ENCODE measurements around the gene SPAG16. TPM values are rescaled to one million over a fixed set of nuclear protein-coding genes. Genes with fewer than 3 reads are reported as not detected.

SPAG16 gene
- total RNA-seq, 4 donors from 2014 or later = 34.1 to 59.3 (median 46.8) TPM

DNA sequence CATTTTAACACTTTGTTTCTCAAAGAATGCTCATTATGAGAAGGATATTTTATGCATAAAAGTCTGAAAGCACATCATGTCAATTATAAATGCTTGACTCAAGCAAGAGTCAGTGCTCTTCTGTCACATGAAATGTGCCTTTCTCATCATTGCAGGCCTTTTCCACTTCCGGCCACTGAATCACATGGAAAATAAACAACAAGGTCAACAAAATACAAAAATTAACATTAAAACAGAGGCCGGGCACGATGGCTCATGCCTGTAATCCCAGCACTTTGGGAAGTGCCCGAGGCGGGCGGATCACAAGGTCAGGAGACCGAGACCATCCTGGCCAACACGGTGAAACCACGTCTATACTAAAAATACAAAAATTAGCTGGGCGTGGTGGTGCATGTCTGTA, 480.6 kb downstream of the SPAG16 start:
- DNase-seq = no peak
- Histone ChIP-seq H3K27ac (no peak overlapping the region), H3K4me3 (replicated peaks in 1 of 3) (no peak overlapping the region), H3K36me3 (no peaks in the 10 kb centered on the region), H3K27me3 (no peaks in the 10 kb centered on the region), H3K9me3 (no peaks in the 10 kb centered on the region), H3K4me1 (no peaks in the 10 kb centered on the region)
- TF ChIP-seq, protein P1, sequence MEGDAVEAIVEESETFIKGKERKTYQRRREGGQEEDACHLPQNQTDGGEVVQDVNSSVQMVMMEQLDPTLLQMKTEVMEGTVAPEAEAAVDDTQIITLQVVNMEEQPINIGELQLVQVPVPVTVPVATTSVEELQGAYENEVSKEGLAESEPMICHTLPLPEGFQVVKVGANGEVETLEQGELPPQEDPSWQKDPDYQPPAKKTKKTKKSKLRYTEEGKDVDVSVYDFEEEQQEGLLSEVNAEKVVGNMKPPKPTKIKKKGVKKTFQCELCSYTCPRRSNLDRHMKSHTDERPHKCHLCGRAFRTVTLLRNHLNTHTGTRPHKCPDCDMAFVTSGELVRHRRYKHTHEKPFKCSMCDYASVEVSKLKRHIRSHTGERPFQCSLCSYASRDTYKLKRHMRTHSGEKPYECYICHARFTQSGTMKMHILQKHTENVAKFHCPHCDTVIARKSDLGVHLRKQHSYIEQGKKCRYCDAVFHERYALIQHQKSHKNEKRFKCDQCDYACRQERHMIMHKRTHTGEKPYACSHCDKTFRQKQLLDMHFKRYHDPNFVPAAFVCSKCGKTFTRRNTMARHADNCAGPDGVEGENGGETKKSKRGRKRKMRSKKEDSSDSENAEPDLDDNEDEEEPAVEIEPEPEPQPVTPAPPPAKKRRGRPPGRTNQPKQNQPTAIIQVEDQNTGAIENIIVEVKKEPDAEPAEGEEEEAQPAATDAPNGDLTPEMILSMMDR (IDR thresholded peaks at IDR 0.05) = no peak
- TF ChIP-seq POLR2A (IDR thresholded peaks at IDR 0.05) = no peak
- intact Hi-C loops (cut with DNase I) = no loop called here
- WGBS, 2 donors = 92 to 95% methylated on average over 10 of the region's 10 CpGs

DNA sequence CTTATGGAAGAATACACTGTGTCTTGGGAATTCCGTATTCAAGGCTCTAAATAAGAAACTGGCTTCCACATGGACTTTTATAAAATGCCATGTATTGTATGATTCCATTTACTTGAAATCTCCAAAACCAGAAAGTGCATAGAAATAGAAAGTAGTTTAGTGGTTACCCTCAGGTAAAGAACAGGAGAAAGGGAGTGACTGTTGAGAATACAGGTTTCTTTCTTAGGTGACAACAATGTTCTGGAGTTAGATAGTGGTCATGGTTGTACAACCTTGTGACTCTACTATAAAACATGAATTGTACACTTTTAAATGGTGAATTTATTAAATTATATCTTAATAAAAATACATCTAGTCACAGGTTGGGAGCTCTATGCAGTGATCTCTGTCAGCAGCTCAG, 481.8 kb downstream of the SPAG16 start:
- 91 to 92% methylated on average over 1 of the region's 1 CpG for WGBS, 2 donors
- H3K27ac ChIP-seq = no peak overlapping the region
- no peak overlapping the region for H3K4me3 ChIP-seq (replicated peaks in 1 of 3)
- no peaks in the 10 kb centered on the region for H3K9me3 ChIP-seq
- intact Hi-C loops (cut with DNase I) = no loop called here
- no peak for DNase-seq
- no peaks in the 10 kb centered on the region for H3K36me3 ChIP-seq
- H3K27me3 ChIP-seq = no peaks in the 10 kb centered on the region
- TF ChIP-seq POLR2A (IDR thresholded peaks at IDR 0.05) = no peak
- TF ChIP-seq, protein P1 (IDR thresholded peaks at IDR 0.05) = no peak
- no peaks in the 10 kb centered on the region for H3K4me1 ChIP-seq

DNA sequence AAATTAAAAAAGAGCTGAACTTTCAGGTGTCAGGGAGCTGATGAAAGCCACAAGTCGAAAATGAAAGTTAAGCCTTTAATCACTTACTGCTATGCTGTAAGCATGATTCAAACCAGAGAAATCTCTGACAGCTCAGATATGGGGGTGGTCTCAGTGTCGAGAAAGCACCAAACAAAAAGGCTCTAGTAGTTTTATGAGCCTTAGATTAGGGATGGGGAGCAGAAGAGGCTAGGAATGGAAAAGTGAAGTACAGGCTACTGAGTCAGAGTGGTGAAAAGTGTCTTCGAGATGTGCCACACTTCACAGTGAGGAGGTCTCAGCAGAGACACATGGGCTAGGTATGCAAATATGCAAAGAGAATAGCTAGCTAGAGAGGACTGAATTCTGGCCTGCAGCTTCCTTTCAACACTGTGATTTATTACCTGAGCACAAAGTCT, 482.2 kb downstream of the SPAG16 start:
- Histone ChIP-seq H3K4me3 (replicated peaks in 1 of 3) (no peak overlapping the region), H3K27ac (no peak overlapping the region), H3K27me3 (no peaks in the 10 kb centered on the region), H3K4me1 (no peaks in the 10 kb centered on the region), H3K36me3 (no peaks in the 10 kb centered on the region), H3K9me3 (no peaks in the 10 kb centered on the region)
- 58 to 63% methylated on average over 3 of the region's 3 CpGs for WGBS, 2 donors
- intact Hi-C loops (cut with DNase I) = no loop called here
- TF ChIP-seq POLR2A (IDR thresholded peaks at IDR 0.05) = no peak
- TF ChIP-seq, protein P1 (IDR thresholded peaks at IDR 0.05) = no peak
- DNase-seq = no peak

DNA sequence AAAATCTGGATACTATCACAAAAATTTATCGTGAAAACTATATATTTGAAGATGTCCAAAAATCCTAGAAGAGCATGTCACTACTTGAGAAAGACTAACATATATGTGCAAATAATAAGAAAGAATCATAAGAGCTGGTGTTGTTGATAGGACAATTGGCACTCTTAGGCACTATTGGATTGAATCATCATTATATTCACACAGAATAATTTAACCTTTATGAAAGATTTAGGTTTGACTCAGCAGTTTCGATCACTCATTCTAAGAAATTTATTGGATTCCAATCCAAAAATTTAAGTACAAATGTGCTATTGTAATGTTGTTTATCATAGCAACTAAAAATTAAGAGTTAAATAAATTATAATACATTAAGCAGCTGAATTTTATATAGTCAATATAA, 503.6 kb downstream of the SPAG16 start:
- Histone ChIP-seq H3K36me3 (no peaks in the 10 kb centered on the region), H3K27ac (no peak overlapping the region), H3K4me3 (replicated peaks in 1 of 3) (no peak overlapping the region), H3K9me3 (no peaks in the 10 kb centered on the region), H3K4me1 (no peaks in the 10 kb centered on the region), H3K27me3 (no peaks in the 10 kb centered on the region)
- WGBS, 2 donors = 90 to 93% methylated on average over 2 of the region's 2 CpGs
- intact Hi-C loops (cut with DNase I) = no loop called here
- TF ChIP-seq POLR2A (IDR thresholded peaks at IDR 0.05) = no peak
- TF ChIP-seq, protein P1 (IDR thresholded peaks at IDR 0.05) = no peak
- DNase-seq = no peak

DNA sequence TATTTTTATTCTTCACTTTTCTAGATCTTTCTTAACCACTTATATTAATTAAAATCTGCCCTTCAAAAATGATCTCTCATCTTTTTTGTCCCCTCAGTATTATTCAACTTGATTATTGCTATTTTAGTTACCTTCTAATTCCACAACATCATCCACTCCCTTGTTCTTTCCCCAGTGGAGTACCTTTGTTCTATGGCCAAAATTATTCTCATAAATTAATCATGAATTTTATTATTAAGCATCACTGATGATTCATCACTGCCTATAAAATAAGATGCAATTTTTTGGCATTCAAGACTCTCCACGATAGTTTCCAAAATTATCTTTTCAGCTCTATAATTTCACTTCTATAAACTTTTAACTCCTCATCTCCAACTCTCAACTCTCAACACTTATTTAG, 505.7 kb downstream of the SPAG16 start:
- Histone ChIP-seq H3K27me3 (no peaks in the 10 kb centered on the region), H3K9me3 (no peaks in the 10 kb centered on the region), H3K27ac (no peak overlapping the region), H3K4me1 (no peaks in the 10 kb centered on the region), H3K36me3 (no peaks in the 10 kb centered on the region), H3K4me3 (replicated peaks in 1 of 3) (no peak overlapping the region)
- DNase-seq = no peak
- intact Hi-C loops (cut with DNase I) = no loop called here
- TF ChIP-seq, protein P1 (IDR thresholded peaks at IDR 0.05) = no peak
- TF ChIP-seq POLR2A (IDR thresholded peaks at IDR 0.05) = no peak
- 85 to 86% methylated on average over 1 of the region's 1 CpG for whole genome bisulfite sequencing, 2 donors
